ENCODE data around the gene RCVRN. TPM values are rescaled to one million over a fixed set of nuclear protein-coding genes. Genes with fewer than 3 reads are reported as not detected.

The RCVRN gene
- polyA plus RNA-seq, 6 donors from 2014 or later, result not detected

- no peaks in the 10 kb centered on the region for H3K27me3 Mint-ChIP-seq
- peaks cover 0 to 7% of the 10 kb centered on the region in 2 donors for H3K36me3 Mint-ChIP-seq
- DNase-seq (no peak), ATAC-seq (ENCODE audit: low read depth in 2 of 2) (no peak)
- H3K9me3 Mint-ChIP-seq, result no peaks in the 10 kb centered on the region
- peaks cover 0 to 4% (median 0%) of the 10 kb centered on the region in 3 donors for H3K4me1 Mint-ChIP-seq
- H3K27ac Mint-ChIP-seq, result no peak overlapping the region
- H3K4me3 Mint-ChIP-seq, result no peak overlapping the region
Measured at GRCh38 chr17:9916108-9916507, 11.0 kb upstream of the RCVRN start.

DNA sequence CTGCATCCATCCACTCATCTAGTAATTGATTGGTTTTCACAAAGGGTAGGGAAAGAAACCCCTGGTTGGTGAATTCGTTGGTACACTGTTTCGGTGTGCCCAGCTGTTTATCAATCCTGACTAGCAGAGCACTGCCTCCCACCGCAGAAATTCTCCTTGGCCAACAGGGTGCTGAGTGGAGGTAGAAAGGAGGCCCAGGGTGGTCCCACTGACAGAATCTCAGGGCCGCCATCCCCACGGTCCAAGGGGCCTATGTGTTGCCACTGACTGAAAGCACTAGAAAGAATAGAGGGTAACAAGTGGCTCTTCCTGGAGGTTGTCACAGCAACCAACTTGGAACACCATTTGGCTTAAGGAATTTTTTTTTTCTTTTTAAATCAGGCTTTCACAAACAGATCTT, 8.4 kb upstream of the RCVRN start:
- no peak overlapping the region for H3K27ac Mint-ChIP-seq
- DNase-seq, result no peak
- peaks cover 0 to 4% (median 0%) of the 10 kb centered on the region in 3 donors for H3K4me1 Mint-ChIP-seq
- H3K27me3 Mint-ChIP-seq, result no peaks in the 10 kb centered on the region
- no peaks in the 10 kb centered on the region for H3K9me3 Mint-ChIP-seq
- no peak for ATAC-seq (ENCODE audit: low read depth in 2 of 2)
- H3K4me3 Mint-ChIP-seq, result no peak overlapping the region
- H3K36me3 Mint-ChIP-seq, result peaks cover 0 to 7% of the 10 kb centered on the region in 2 donors

- H3K36me3 Mint-ChIP-seq, result peaks cover 0 to 7% of the 10 kb centered on the region in 2 donors
- no peak for ATAC-seq (ENCODE audit: low read depth in 2 of 2)
Measured at GRCh38 chr17:9912121-9913099, 7.3 kb upstream of the RCVRN start.

GRCh38 chr17:9911089-9911488, 6.0 kb upstream of the RCVRN start:
- DNase-seq (no peak), ATAC-seq (ENCODE audit: low read depth in 2 of 2) (no peak)
- Mint-ChIP-seq H3K4me1 (peaks cover 0 to 4% (median 0%) of the 10 kb centered on the region in 3 donors), H3K36me3 (peaks cover 0 to 7% of the 10 kb centered on the region in 2 donors), H3K27ac (peak overlapping the region in 1 of 6 donors; percentile 89), H3K4me3 (no peak overlapping the region), H3K27me3 (no peaks in the 10 kb centered on the region), H3K9me3 (peaks cover 0 to 1% (median 0%) of the 10 kb centered on the region in 7 donors)

More at GRCh38 chr17:9912121-9913099, 7.3 kb upstream of the RCVRN start:
- no peak for DNase-seq
- Mint-ChIP-seq H3K4me3 (no peak overlapping the region), H3K27me3 (no peaks in the 10 kb centered on the region), H3K27ac (no peak overlapping the region), H3K4me1 (peaks cover 0 to 4% (median 0%) of the 10 kb centered on the region in 3 donors), H3K9me3 (no peaks in the 10 kb centered on the region)

DNA sequence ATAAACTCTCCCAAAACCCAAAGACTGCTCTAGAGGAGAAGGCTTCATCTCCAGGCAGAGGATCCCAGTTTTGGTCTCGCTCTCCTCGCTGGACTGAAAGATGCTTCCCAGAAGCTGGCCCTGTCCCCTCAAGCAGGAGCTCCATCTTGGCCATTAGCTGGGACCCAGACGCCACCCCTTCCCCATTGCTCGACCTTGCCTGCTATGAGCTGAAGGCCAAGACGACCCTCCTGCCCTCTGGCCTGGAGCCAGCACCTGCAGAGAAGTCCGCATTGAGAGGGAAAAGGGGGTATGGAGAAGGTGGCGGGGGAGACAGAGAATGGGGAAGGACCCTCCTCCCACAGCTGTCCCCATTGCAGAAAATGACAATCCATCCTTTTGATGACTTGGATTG, 3.6 kb upstream of the RCVRN start:
- Mint-ChIP-seq H3K27me3 (peaks cover 0 to 6% (median 0%) of the 10 kb centered on the region in 3 donors), H3K36me3 (no peaks in the 10 kb centered on the region), H3K4me1 (no peaks in the 10 kb centered on the region), H3K27ac (no peak overlapping the region), H3K9me3 (peaks cover 0 to 1% (median 0%) of the 10 kb centered on the region in 7 donors), H3K4me3 (no peak overlapping the region)
- DNase-seq (no peak), ATAC-seq (ENCODE audit: low read depth in 2 of 2) (no peak)

GRCh38 chr17:9907883-9908648, 3.0 kb upstream of the RCVRN start:
- no peak for ATAC-seq (ENCODE audit: low read depth in 2 of 2)
- Mint-ChIP-seq H3K4me3 (no peak overlapping the region), H3K4me1 (no peaks in the 10 kb centered on the region), H3K27ac (no peak overlapping the region), H3K36me3 (no peaks in the 10 kb centered on the region), H3K27me3 (peaks cover 0 to 6% (median 0%) of the 10 kb centered on the region in 3 donors), H3K9me3 (peaks cover 0 to 1% (median 0%) of the 10 kb centered on the region in 7 donors)
- no peak for DNase-seq

- no peaks in the 10 kb centered on the region for H3K4me1 Mint-ChIP-seq
- peaks cover 0 to 8% (median 3%) of the 10 kb centered on the region in 3 donors for H3K27me3 Mint-ChIP-seq
- ATAC-seq (ENCODE audit: low read depth in 2 of 2), result no peak
- peaks cover 0 to 1% (median 0%) of the 10 kb centered on the region in 7 donors for H3K9me3 Mint-ChIP-seq
- no peak overlapping the region for H3K27ac Mint-ChIP-seq
- no peaks in the 10 kb centered on the region for H3K36me3 Mint-ChIP-seq
- H3K4me3 Mint-ChIP-seq, result no peak overlapping the region
- no peak for DNase-seq
Measured at GRCh38 chr17:9907131-9907530, 2.1 kb upstream of the RCVRN start.

- DNase-seq (no peak), ATAC-seq (ENCODE audit: low read depth in 2 of 2) (no peak)
- no peaks in the 10 kb centered on the region for H3K4me1 Mint-ChIP-seq
- peak overlapping the region in 2 of 6 donors; percentile 33 to 38 for H3K27ac Mint-ChIP-seq
- peaks cover 0 to 1% (median 0%) of the 10 kb centered on the region in 7 donors for H3K9me3 Mint-ChIP-seq
- no peak overlapping the region for H3K4me3 Mint-ChIP-seq
- no peaks in the 10 kb centered on the region for H3K36me3 Mint-ChIP-seq
- peaks cover 0 to 13% (median 8%) of the 10 kb centered on the region in 3 donors for H3K27me3 Mint-ChIP-seq
Measured at GRCh38 chr17:9906616-9907015, 1.5 kb upstream of the RCVRN start.

DNA sequence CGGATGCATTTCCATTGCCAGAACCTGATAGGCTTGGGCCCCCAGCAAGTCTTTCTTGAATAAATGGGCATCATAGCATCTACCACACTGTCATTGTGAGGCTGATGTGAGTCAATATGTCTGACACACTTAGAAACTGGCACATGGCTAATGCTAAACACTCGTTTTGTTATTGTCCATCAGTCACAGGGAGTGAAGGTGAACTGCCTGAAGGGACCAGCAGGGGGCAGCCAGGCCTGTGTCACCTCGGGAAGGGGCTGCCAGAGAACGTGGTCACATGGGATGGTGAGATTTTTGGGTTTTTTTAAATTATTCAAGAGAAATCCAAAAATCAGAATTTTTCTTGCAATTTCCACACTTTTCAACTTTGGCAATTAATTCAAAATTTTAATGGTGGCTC, 831 bp upstream of the RCVRN start:
- ATAC-seq (ENCODE audit: low read depth in 2 of 2), result no peak
- H3K4me1 Mint-ChIP-seq, result no peaks in the 10 kb centered on the region
- no peak overlapping the region for H3K4me3 Mint-ChIP-seq
- peaks cover 0 to 20% (median 15%) of the 10 kb centered on the region in 3 donors for H3K27me3 Mint-ChIP-seq
- H3K27ac Mint-ChIP-seq, result peak overlapping the region in 1 of 6 donors; percentile 9
- H3K36me3 Mint-ChIP-seq, result no peaks in the 10 kb centered on the region
- no peak for DNase-seq
- H3K9me3 Mint-ChIP-seq, result peaks cover 0 to 1% (median 0%) of the 10 kb centered on the region in 7 donors

DNA sequence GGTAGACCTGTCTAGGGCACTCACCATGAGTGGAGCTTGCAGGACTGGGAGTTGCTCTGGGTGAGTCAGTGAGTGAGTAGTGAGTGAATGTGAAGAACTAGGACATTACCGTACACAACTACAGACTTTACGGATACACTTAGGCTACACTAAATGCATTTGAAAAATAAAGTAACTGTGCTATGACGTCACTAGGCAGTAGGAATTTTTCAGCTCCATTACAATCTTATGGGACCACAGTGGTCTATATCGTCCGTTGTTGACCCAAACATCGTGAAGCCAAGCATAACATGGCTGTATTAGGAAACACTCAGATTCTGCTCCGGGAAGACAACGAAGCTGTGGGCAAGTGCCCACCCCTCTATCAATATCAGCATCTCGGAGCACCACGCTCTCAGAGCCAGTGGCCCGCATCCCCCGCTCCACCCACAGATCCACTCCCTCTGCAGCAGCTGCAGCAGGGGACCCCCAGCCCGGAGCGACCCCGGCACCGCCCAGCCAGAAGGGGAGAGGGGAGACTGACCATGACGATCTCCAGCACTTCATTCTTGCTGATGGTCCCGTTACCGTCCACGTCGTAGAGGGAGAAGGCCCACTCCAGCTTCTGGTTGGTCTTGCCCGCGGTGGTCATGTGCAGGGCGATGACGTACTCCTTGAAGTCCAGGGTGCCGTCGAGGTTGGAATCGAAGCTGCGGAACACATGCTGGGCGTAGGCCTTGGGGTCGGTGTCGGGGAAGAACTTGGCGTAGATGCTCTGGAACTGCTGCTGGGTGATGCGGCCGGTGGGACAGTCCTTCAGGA, 594 bp downstream of the RCVRN start:
- H3K4me3 Mint-ChIP-seq, result no peak overlapping the region
- ATAC-seq (ENCODE audit: low read depth in 2 of 2) (no peak), DNase-seq (no peak)
- H3K36me3 Mint-ChIP-seq, result no peaks in the 10 kb centered on the region
- H3K27ac Mint-ChIP-seq, result no peak overlapping the region
- peaks cover 5 to 31% (median 15%) of the 10 kb centered on the region in 3 donors for H3K27me3 Mint-ChIP-seq
- H3K4me1 Mint-ChIP-seq, result no peaks in the 10 kb centered on the region
- peaks cover 0 to 1% (median 0%) of the 10 kb centered on the region in 7 donors for H3K9me3 Mint-ChIP-seq

DNA sequence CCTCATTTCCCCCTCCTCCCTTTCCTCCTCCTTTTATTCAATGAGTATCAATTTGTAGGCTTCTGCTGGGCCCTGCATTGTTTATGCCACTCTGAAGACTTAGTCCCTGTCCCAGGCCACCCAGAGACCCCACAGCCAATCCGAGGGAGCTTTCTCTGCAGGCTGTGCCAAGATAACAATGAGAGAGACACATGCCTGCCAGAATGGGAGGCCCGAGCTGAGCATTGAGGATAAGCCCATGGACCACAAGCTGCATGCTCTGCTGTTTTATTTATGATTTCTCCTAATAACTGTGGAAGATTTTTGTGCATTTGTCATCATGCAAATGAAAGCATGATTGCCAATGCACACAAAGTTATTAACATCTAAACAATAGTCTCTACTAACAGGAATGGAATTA, 3.0 kb downstream of the RCVRN start:
- H3K4me1 Mint-ChIP-seq, result no peaks in the 10 kb centered on the region
- H3K36me3 Mint-ChIP-seq, result no peaks in the 10 kb centered on the region
- ATAC-seq (ENCODE audit: low read depth in 2 of 2) (no peak), DNase-seq (no peak)
- peaks cover 0 to 1% (median 0%) of the 10 kb centered on the region in 7 donors for H3K9me3 Mint-ChIP-seq
- H3K27me3 Mint-ChIP-seq, result peaks cover 5 to 35% (median 18%) of the 10 kb centered on the region in 3 donors
- H3K4me3 Mint-ChIP-seq, result no peak overlapping the region
- no peak overlapping the region for H3K27ac Mint-ChIP-seq

DNA sequence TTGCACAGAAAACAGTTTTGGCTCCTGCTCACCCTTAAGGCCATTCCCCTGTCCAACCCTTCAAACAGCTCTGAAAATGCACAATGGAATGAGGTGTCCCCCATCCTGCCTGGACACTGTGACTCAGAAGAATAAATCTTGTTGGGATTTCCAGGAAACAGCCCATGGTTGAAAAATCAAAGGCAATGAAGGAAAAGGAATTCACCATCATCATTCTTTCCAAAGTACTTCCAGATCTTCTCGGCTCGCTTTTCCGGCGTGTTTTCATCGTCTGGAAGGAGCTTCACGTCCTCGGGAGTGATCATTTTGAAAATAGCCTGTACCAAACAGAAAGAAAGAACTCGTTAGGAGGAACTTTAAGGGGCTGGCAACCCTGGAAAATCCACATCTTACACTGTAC, 4.3 kb downstream of the RCVRN start:
- ATAC-seq (ENCODE audit: low read depth in 2 of 2) (no peak), DNase-seq (no peak)
- Mint-ChIP-seq H3K36me3 (no peaks in the 10 kb centered on the region), H3K9me3 (peaks cover 0 to 1% (median 0%) of the 10 kb centered on the region in 7 donors), H3K4me1 (no peaks in the 10 kb centered on the region), H3K27ac (no peak overlapping the region), H3K27me3 (peaks cover 5 to 44% (median 22%) of the 10 kb centered on the region in 3 donors), H3K4me3 (no peak overlapping the region)

Measured in naive B cell (primary cell).